Panc1 (cell line): ENCODE measurements around the gene KCNMA1.

Experiments
- POLR2AphosphoS5 ChIP-seq: IDR thresholded peaks from 2 replicates; pipeline ENCODE4 v1.6.1; 2012; ENCODE audit warnings: mild to moderate bottlenecking, low read depth, low read length, moderate library complexity
- SIN3A ChIP-seq: IDR thresholded peaks from 2 replicates; pipeline ENCODE4 v1.6.1; 2012; ENCODE audit warnings: low read depth, mild to moderate bottlenecking, low read length, moderate library complexity, borderline replicate concordance; ENCODE audit not compliant: insufficient read depth
- TCF7L2 ChIP-seq: IDR thresholded peaks from 2 replicates; pipeline ENCODE4 v1.6.1; 2011; ENCODE audit warnings: mild to moderate bottlenecking, low read depth, low read length, inconsistent platforms
- TF ChIP-seq, protein P1 (sequence below): fragments of 450-650 bp; IDR thresholded peaks from 2 replicates; pipeline ENCODE4 v1.5.1; 2017; ENCODE audit warnings: mild to moderate bottlenecking
- TF ChIP-seq, protein P2 (sequence below), 2 experiments: IDR thresholded peaks; 2 replicates each; pipeline ENCODE4 v1.6.1; 2011 to 2012; ENCODE audit warnings: low read depth in 2 of 2, control low read depth in 1 of 2, low read length in 1 of 2, mild to moderate bottlenecking in 1 of 2, moderate library complexity in 1 of 2; ENCODE audit not compliant: insufficient read depth in 1 of 2

DNA sequence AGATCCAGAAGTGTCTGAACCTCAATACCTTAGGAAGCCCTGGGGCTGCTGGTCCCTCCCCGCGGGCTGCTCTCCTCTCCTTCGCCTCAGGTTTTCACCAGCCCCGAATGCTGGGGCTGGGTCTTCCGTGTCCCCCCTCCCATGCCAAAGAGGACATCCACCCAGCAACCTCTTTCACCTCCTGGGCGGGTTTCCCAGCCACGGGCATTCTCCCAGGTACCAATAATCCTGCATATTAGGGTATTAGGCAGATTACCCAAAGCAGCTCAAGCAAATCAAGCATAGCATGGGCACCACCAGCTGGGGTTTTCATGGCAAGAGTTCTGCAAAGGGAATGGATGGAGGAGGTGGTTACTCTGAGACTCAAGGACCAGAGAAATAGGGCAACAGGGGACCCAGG, 224.4 kb downstream of the KCNMA1 start:
- TF ChIP-seq, protein P1, sequence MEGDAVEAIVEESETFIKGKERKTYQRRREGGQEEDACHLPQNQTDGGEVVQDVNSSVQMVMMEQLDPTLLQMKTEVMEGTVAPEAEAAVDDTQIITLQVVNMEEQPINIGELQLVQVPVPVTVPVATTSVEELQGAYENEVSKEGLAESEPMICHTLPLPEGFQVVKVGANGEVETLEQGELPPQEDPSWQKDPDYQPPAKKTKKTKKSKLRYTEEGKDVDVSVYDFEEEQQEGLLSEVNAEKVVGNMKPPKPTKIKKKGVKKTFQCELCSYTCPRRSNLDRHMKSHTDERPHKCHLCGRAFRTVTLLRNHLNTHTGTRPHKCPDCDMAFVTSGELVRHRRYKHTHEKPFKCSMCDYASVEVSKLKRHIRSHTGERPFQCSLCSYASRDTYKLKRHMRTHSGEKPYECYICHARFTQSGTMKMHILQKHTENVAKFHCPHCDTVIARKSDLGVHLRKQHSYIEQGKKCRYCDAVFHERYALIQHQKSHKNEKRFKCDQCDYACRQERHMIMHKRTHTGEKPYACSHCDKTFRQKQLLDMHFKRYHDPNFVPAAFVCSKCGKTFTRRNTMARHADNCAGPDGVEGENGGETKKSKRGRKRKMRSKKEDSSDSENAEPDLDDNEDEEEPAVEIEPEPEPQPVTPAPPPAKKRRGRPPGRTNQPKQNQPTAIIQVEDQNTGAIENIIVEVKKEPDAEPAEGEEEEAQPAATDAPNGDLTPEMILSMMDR = no peak
- no peak for TF ChIP-seq TCF7L2
- no peak for TF ChIP-seq POLR2AphosphoS5
- no peak for TF ChIP-seq SIN3A
- TF ChIP-seq, protein P2, sequence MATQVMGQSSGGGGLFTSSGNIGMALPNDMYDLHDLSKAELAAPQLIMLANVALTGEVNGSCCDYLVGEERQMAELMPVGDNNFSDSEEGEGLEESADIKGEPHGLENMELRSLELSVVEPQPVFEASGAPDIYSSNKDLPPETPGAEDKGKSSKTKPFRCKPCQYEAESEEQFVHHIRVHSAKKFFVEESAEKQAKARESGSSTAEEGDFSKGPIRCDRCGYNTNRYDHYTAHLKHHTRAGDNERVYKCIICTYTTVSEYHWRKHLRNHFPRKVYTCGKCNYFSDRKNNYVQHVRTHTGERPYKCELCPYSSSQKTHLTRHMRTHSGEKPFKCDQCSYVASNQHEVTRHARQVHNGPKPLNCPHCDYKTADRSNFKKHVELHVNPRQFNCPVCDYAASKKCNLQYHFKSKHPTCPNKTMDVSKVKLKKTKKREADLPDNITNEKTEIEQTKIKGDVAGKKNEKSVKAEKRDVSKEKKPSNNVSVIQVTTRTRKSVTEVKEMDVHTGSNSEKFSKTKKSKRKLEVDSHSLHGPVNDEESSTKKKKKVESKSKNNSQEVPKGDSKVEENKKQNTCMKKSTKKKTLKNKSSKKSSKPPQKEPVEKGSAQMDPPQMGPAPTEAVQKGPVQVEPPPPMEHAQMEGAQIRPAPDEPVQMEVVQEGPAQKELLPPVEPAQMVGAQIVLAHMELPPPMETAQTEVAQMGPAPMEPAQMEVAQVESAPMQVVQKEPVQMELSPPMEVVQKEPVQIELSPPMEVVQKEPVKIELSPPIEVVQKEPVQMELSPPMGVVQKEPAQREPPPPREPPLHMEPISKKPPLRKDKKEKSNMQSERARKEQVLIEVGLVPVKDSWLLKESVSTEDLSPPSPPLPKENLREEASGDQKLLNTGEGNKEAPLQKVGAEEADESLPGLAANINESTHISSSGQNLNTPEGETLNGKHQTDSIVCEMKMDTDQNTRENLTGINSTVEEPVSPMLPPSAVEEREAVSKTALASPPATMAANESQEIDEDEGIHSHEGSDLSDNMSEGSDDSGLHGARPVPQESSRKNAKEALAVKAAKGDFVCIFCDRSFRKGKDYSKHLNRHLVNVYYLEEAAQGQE (IDR thresholded peaks at IDR 0.05; ENCODE audit: insufficient read depth in 1 of 2, low read depth in 2 of 2, low read length in 1 of 2) = no peak
